Spleen (tissue), 7 donors: ENCODE data around the gene NYAP2.

Source experiments
- POLR2AphosphoS5 ChIP-seq, 3 donors: sonication (generic); formaldehyde crosslinking; IDR thresholded peaks; one replicate each; pipeline ENCODE4 v1.5.1; 2017; ENCODE audit warnings: antibody characterized with exemption in 3 of 3
- TF ChIP-seq, protein P1 (sequence below), 11 experiments: fragments of 200-600 bp in 7 of 11; fragments of 450-650 bp in 4 of 11; sonication (generic) in 4 of 11; IDR thresholded peaks in 8 of 11; conservative IDR thresholded peaks in 3 of 11; 1 replicate in 7 of 11; 2 replicates in 4 of 11; pipeline versions ENCODE4 v1.4.0 to v1.8.0; 2016 to 2021; ENCODE audit warnings: antibody characterized with exemption in 11 of 11, inconsistent platforms in 4 of 11, mild to moderate bottlenecking in 1 of 11
- donor health status: DM: no; HTN: no; CAD: no; lungs with moderate emphysema.
- donor health status: DM: no; HTN: no; CAD: no.
- donor health status: DM: no; HTN: no; CAD: no.

DNA sequence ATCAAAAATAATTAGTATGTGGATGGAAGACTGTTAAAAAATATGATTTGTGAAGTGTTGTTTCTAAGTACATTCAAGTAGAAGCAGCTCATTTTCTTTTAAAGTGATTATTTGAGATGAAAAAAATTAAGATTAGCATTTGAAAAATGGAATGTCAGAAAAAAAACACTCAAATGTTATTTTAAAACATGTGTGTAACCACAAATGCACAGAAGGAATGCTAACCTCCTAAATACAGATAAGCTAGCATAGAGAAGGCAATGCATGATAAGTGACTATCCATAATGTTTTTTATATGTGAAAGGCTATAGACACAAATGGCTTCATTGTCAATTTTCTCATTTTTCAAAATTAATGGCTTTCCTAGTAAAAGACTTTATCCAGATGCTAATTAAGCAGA lies 198.9 kb downstream of the NYAP2 start:
- TF ChIP-seq, protein P1, sequence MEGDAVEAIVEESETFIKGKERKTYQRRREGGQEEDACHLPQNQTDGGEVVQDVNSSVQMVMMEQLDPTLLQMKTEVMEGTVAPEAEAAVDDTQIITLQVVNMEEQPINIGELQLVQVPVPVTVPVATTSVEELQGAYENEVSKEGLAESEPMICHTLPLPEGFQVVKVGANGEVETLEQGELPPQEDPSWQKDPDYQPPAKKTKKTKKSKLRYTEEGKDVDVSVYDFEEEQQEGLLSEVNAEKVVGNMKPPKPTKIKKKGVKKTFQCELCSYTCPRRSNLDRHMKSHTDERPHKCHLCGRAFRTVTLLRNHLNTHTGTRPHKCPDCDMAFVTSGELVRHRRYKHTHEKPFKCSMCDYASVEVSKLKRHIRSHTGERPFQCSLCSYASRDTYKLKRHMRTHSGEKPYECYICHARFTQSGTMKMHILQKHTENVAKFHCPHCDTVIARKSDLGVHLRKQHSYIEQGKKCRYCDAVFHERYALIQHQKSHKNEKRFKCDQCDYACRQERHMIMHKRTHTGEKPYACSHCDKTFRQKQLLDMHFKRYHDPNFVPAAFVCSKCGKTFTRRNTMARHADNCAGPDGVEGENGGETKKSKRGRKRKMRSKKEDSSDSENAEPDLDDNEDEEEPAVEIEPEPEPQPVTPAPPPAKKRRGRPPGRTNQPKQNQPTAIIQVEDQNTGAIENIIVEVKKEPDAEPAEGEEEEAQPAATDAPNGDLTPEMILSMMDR (IDR thresholded peaks at IDR 0.05 in 8 of 11, conservative IDR thresholded peaks at IDR 0.05 in 3 of 11) = no peak
- TF ChIP-seq POLR2AphosphoS5 (IDR thresholded peaks at IDR 0.05) = no peak
